GM18517 (cell line): ENCODE measurements around the gene ADCYAP1R1.

ENCODE experiments used
- ATAC-seq: cut with Tn5 transposase; IDR thresholded peaks from one replicate; pipeline ENCODE4 v1.9.1; 2021; ENCODE audit warnings: mild to moderate bottlenecking, moderate library complexity; ENCODE audit not compliant: unreplicated experiment

ADCYAP1R1 gene

GRCh38 chr7:31036924-31037323 lies 15.2 kb upstream of the ADCYAP1R1 start:
- no peak for ATAC-seq

GRCh38 chr7:31043051-31043471 lies 9.0 kb upstream of the ADCYAP1R1 start:
- no peak for ATAC-seq

- no peak for ATAC-seq
These were observed 7.6 kb upstream of the ADCYAP1R1 start for GRCh38 chr7:31044529-31044928.

- ATAC-seq: no peak
These were observed 5.4 kb upstream of the ADCYAP1R1 start for GRCh38 chr7:31046723-31047122.

- no peak for ATAC-seq
These were observed 4.6 kb upstream of the ADCYAP1R1 start for GRCh38 chr7:31047313-31048146.

GRCh38 chr7:31049005-31049765 lies 2.9 kb upstream of the ADCYAP1R1 start:
- no peak for ATAC-seq

- no peak for ATAC-seq
These were observed 356 bp downstream of the ADCYAP1R1 start for GRCh38 chr7:31052487-31052840.

GRCh38 chr7:31052841-31053601 lies 913 bp downstream of the ADCYAP1R1 start:
- no peak for ATAC-seq

GRCh38 chr7:31053986-31054385 lies 1.9 kb downstream of the ADCYAP1R1 start:
- no peak for ATAC-seq

GRCh38 chr7:31054608-31055278 lies 2.6 kb downstream of the ADCYAP1R1 start:
- no peak for ATAC-seq

GRCh38 chr7:31055471-31055870 lies 3.4 kb downstream of the ADCYAP1R1 start:
- no peak for ATAC-seq

GRCh38 chr7:31056775-31057346 lies 4.8 kb downstream of the ADCYAP1R1 start:
- ATAC-seq: no peak

GRCh38 chr7:31058122-31058521 lies 6.0 kb downstream of the ADCYAP1R1 start:
- ATAC-seq: no peak

- no peak for ATAC-seq
These were observed 6.6 kb downstream of the ADCYAP1R1 start for GRCh38 chr7:31058688-31059087.

- ATAC-seq: no peak
These were observed 7.4 kb downstream of the ADCYAP1R1 start for GRCh38 chr7:31059551-31059950.

GRCh38 chr7:31061185-31061584 lies 9.1 kb downstream of the ADCYAP1R1 start:
- no peak for ATAC-seq

- no peak for ATAC-seq
These were observed 10.8 kb downstream of the ADCYAP1R1 start for GRCh38 chr7:31062746-31063435.

- no peak for ATAC-seq
These were observed 13.0 kb downstream of the ADCYAP1R1 start for GRCh38 chr7:31065021-31065593.

GRCh38 chr7:31065840-31066239 lies 13.7 kb downstream of the ADCYAP1R1 start:
- no peak for ATAC-seq
